IMR-90 (cell line): ENCODE measurements around the gene KRTDAP.

ENCODE experiments used
- CEBPB ChIP-seq: IDR thresholded peaks from 2 replicates; pipeline ENCODE4 v1.6.1; 2012; ENCODE audit warnings: low read depth, low read length, improper control_type of control experiment
- CHD1 ChIP-seq: IDR thresholded peaks from 2 replicates; pipeline ENCODE4 v1.6.1; 2012; ENCODE audit warnings: low read depth, low read length, improper control_type of control experiment
- NFE2L2 ChIP-seq: fragments of 150-350 bp; IDR thresholded peaks from 2 replicates; pipeline ENCODE4 v1.6.1; 2016; ENCODE audit warnings: low read depth, mild to moderate bottlenecking, low read length
- POLR2A ChIP-seq: IDR thresholded peaks from 2 replicates; pipeline ENCODE4 v1.6.1; 2012; ENCODE audit warnings: mild to moderate bottlenecking, low read depth, low read length
- RAD21 ChIP-seq: IDR thresholded peaks from 2 replicates; pipeline ENCODE4 v1.6.1; 2012; ENCODE audit warnings: low read length, improper control_type of control experiment
- RFX5 ChIP-seq: IDR thresholded peaks from 2 replicates; pipeline ENCODE4 v1.8.0; 2012; ENCODE audit warnings: low read depth, mild to moderate bottlenecking, low read length, moderate library complexity
- TF ChIP-seq, protein P1 (sequence below): conservative IDR thresholded peaks from 2 replicates; pipeline ENCODE4 v1.5.1; 2012; ENCODE audit warnings: mild to moderate bottlenecking, low read depth, low read length, improper control_type of control experiment
- TF ChIP-seq, protein P2 (sequence below): fragments of 150-350 bp; IDR thresholded peaks from 2 replicates; pipeline ENCODE4 v1.6.1; 2017; ENCODE audit warnings: mild to moderate bottlenecking, antibody characterized with exemption, low read length, low read depth
- TF ChIP-seq, protein P3 (sequence below): fragments of 150-350 bp; IDR thresholded peaks from 2 replicates; pipeline ENCODE4 v1.6.1; 2016; ENCODE audit warnings: low read depth, mild to moderate bottlenecking, low read length, moderate library complexity, borderline replicate concordance

DNA sequence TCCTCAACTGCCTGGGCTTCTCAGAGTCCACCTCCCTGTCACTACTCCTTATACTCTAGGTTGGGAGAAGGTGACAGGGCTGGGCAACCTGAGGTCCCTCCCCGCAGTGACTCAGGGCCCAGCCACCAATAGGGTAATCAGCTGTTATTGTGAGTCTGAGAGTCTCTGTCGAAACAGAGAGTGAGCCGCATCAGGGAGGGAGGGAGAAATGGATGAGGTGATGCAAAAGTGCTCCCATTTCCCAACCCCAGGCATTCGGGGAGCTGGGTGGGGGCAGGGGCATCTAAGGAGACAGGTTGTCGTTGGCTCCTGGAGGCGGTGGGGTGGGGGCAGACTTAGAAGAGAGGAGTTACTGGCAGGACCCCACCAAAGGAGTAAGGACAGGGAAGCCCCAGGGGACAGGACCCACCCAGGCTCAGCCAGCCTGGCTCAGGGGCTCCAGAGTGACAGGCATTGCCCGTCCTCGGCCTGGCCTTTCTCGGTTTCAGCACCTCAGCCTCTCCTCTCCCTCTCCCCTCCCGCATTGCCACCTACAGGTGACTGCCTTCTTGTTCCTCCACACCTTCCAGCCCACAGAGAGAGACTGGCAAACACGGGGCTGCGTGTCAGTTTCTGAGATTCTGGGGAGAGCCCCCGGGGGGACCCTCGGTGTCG, 23.5 kb upstream of the KRTDAP start, which contains the start of gene DMKN:
- TF ChIP-seq, protein P1, sequence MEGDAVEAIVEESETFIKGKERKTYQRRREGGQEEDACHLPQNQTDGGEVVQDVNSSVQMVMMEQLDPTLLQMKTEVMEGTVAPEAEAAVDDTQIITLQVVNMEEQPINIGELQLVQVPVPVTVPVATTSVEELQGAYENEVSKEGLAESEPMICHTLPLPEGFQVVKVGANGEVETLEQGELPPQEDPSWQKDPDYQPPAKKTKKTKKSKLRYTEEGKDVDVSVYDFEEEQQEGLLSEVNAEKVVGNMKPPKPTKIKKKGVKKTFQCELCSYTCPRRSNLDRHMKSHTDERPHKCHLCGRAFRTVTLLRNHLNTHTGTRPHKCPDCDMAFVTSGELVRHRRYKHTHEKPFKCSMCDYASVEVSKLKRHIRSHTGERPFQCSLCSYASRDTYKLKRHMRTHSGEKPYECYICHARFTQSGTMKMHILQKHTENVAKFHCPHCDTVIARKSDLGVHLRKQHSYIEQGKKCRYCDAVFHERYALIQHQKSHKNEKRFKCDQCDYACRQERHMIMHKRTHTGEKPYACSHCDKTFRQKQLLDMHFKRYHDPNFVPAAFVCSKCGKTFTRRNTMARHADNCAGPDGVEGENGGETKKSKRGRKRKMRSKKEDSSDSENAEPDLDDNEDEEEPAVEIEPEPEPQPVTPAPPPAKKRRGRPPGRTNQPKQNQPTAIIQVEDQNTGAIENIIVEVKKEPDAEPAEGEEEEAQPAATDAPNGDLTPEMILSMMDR = no peak
- TF ChIP-seq, protein P2, sequence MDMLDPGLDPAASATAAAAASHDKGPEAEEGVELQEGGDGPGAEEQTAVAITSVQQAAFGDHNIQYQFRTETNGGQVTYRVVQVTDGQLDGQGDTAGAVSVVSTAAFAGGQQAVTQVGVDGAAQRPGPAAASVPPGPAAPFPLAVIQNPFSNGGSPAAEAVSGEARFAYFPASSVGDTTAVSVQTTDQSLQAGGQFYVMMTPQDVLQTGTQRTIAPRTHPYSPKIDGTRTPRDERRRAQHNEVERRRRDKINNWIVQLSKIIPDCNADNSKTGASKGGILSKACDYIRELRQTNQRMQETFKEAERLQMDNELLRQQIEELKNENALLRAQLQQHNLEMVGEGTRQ = no peak
- TF ChIP-seq CHD1 = no peak
- no peak for TF ChIP-seq RFX5
- TF ChIP-seq POLR2A = no peak
- no peak for TF ChIP-seq RAD21
- TF ChIP-seq CEBPB = peak; percentile 74
- TF ChIP-seq, protein P3, sequence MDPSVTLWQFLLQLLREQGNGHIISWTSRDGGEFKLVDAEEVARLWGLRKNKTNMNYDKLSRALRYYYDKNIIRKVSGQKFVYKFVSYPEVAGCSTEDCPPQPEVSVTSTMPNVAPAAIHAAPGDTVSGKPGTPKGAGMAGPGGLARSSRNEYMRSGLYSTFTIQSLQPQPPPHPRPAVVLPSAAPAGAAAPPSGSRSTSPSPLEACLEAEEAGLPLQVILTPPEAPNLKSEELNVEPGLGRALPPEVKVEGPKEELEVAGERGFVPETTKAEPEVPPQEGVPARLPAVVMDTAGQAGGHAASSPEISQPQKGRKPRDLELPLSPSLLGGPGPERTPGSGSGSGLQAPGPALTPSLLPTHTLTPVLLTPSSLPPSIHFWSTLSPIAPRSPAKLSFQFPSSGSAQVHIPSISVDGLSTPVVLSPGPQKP = no peak
- no peak for TF ChIP-seq NFE2L2
